CD4-positive, alpha-beta T cell treated with Interleukin-17A for 4 hours (primary cell): ENCODE data around the gene UBR3.
"Not testable (repeated sequence)": the region's sequence is repeated elsewhere in the genome, so short reads cannot be mapped to it uniquely, and the experiment has no call there.

Experiments
- DNase-seq: peaks from one replicate; pipeline ENCODE4 v3.0.0-alpha.2; 2020; ENCODE audit warnings: mixed read lengths

Gene UBR3

DNA sequence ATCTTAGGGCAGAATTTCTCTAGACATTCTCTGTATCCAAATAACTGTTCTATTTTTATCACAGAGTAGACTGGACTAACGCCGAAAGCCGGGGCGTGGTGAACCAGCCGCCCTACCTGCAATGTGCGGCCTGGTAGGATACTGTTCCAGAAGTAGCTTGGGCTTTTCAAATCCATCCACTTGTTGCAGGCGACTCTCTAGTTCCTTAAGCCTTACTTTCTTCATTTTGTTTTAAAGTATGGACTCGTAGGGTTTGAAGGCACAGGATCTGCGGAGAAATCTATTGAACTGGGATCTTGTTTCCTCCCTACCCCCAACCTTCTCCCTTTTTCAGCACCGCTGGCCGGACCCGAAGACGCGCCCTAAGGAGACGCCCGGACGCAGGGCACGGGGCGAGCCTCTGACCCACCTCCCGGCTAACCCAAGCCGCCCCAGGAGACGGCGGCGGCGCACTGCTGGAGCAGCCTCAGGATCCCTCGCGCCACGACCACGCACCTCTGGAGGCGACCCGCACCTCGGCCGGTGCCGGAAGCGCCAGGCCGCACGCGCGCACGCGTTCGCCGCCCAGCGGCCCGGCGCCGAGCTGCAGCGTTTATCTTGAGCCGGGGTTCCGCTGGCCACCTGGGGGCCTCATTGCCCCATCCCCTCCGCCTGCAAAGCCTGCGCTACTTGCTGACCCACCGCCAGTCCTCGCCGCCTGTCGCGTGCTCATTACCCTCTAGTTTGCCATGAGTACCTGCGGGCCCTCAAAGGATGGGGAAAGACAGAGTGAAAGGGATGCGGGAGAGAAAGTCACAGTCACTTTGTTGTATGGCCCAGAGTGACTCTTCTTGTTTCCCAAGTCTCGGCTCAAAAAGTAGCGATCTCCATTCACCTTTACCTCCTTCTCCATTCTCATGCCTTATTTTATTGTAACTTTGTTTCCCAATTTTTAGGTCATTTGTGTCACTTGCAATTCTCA lies 2.6 kb upstream of the UBR3 start, which contains the start of gene METTL5:
TSS of gene METTL5 (minus strand) at position 533 of the 961 bp plus-strand sequence. CDS start at position 225, 308 bp downstream.
- DNase-seq: peak; percentile 81

DNA sequence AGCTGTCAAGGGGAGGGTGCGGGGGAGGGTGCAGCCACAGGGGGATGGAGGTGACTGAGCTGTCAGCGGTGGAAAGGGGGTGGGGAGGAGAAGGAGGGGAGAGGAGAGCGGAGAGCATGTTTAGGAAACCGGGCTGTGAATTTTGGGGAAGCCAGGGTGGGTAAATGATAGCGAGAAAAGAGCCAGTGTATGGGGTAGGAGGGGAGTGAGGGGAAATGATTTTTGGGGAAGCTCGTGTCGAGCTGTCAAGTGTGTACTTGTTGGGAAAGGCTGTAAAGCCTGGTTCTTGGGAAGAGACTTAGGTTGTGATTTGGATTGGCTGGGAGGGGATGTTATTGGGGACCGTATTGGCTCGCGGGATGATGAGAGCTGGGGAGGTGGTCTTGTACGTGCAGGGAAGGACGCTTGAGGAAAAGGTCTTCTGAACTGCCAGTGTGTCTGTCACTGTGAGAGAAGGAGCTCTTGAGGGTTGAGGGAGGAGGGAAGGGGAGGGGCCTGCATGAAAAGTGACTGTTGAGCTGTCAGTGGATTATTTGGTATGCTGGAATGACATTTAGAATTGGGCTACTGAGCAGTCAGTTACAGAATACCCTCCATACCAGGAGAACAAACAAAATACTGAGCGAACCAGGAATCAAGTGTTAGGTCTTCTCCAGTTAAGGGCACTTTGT lies 1.0 kb downstream of the UBR3 start:
- DNase-seq: peak; percentile 67

GRCh38 chr2:169834401-169834800 lies 7.1 kb downstream of the UBR3 start:
- no peak for DNase-seq

DNA sequence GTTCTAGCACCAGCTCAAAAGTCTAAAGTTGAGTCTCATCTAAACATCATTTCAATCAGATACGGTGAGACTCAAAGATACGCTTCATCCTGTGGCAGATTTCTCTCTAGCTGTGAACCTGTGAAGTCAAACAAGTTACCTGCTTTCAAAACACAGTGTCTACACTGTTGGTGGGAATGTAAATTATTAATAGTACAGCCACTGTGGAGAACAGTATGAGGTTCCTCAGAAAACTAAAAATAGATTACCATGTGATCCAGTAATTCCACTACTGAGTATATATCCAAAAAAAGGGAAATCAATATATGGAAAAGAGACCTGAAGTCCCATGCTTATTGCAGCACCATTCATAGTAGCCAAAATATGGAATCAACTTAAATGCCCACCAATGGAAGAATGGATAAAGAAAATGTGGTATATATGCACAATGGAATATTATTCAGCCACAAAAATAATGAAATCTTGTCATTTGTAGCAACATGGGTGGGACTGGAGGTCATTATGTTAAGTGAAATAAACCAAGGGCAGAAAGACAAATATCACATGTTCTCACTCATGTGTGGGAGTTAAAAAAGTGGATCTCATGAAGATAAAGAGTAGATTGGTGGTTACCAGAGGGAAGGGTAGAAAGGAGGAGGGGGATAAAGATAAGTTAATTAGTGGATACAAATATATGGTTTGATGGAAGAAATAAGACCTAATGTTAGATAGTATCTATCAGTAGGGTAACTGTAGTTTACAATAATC lies 11.7 kb downstream of the UBR3 start:
- DNase-seq: no peak

GRCh38 chr2:169839954-169840746 lies 12.9 kb downstream of the UBR3 start:
- no peak for DNase-seq

DNA sequence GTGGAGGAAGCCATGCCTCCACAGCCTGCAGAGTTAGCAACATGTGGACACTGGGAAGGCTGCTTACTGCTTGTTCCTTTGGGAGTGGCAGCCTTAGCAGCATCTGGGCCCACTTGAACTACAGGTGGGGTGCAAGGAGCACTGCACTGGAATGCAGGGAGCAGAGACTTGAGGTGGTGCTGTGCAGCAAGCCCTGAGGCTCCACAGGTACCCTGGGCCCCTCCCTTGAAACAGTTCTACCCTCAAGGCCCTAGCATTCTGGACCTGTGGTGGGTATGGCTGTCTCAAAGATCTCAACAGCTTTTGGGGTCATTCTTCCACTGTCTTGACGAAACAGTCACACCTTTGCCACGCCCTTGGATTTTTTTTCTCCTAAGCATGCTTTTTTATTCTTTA lies 13.5 kb downstream of the UBR3 start:
- no peak for DNase-seq

DNA sequence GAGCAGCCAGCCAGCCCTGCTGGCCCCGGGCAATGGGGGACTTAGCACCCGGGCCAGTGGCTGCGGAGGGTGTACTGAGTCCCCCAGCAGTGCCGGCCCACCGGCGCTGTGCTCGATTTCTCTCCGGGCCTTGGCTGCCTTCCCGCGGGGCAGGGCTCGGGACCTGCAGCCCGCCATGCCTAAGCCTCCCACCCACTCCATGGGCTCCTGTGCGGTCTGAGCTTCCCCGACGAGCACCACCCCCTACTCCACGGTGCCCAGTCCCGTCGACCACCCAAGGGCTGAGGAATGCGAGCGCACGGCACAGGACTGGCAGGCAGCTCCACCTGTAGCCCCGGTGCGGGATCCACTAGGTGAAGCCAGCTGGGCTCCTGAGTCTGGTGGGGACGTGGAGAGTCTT lies 14.4 kb downstream of the UBR3 start:
- not testable (repeated sequence) for DNase-seq

- no peak for DNase-seq
These were observed 17.8 kb downstream of the UBR3 start for GRCh38 chr2:169845016-169845415.

GRCh38 chr2:169848959-169849693 lies 21.9 kb downstream of the UBR3 start:
- not testable (repeated sequence) for DNase-seq

DNA sequence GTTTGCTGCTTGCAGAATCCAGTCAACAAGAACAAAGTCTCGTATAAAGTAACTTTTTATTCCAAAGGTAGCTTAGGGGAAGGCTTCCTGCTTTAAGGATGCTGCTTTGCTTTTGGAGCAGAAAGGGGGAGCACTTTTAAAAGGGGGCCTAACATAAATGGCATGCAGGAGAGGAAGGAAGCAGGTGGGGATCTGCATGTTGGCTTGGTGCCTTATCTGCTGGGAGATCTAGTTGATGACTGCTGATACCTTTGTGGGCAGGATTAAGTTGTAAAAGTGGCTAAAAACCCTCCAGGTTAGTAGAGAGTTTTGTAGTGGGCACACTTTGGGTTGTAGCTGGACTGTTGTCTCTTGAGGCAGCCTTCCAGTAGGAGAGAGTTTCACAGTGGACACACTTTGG lies 22.5 kb downstream of the UBR3 start:
- no peak for DNase-seq

DNA sequence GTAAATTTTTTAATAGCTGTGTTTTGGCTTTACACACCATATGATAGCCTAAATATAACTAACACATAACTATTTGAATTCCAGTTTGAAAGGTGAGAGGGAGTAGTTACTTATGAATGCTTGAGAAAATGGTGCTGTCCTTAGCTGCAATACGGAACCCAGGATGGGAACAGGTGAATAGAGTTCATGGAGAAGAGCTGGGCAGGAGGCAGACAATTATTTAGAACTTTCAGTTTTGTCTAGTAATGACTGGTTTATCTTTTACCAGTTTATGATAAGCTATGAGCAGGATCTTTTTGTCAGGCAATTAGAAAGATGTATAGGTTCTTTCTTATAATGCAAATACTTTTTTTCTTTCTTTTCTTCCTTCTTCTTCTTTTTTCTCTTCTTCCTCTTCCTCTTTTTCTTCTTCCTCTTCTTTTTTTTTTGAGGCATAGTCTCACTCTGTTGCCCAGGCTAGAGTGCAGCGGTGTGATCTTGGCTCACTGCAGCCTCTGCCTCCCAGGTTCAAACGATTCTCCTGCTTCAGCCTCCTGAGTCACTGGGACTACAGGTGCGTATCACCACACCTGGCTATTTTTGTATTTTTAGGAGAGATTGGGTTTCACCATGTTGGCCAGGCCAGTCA lies 25.9 kb downstream of the UBR3 start:
- no peak for DNase-seq

DNA sequence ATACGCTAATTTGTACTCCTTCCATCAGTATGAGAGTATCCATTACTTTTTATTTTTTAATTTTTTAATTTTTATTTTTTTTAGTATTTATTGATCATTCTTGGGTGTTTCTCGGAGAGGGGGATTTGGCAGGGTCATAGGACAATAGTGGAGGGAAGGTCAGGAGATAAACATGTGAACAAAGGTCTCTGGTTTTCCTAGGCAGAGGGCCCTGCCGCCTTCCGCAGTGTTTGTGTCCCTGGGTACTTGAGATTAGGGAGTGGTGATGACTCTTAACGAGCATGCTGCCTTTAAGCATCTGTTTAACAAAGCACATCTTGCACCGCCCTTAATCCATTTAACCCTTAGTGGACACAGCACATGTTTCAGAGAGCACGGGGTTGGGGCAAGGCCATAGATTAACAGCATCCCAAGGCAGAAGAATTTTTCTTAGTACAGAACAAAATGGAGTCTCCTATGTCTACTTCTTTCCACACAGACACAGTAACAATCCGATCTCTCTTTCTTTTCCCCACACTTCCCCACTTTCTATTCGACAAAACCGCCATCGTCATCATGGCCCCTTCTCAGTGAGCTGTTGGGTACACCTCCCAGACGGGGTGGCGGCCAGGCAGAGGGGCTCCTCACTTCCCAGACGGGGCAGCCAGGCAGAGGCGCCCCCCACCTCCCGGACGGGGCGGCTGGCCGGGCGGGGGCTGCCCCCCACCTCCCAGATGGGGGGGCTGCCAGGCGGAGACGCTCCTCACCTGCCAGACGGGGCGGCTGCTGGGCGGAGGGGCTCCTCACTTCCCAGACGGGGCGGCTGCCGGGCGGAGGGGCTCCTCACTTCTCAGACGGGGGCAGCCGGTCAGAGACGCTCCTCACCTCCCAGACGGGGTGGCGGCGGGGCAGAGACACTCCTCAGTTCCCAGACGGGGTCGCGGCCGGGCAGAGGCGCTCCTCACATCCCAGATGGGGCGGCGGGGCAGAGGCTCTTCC lies 28.3 kb downstream of the UBR3 start:
- not testable (repeated sequence) for DNase-seq

DNA sequence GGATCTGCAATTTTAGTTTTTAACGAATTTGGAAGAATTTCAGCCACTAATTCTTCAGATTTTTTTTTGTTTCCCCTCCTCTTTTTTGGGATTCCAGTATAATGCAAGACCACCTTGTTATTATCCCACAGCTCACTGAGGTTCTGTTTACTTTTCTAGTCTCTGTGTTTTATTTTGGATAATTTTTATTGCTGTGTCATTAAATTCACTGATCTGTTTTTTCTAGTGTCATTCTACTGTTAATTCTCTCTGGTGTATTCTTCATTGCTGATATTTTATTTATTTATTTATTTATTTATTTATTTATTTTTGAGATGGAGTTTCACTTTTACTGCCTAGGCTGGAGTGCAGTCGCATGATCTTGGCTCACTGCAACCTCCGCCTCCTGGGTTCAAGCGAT lies 32.2 kb downstream of the UBR3 start:
- DNase-seq: no peak

DNA sequence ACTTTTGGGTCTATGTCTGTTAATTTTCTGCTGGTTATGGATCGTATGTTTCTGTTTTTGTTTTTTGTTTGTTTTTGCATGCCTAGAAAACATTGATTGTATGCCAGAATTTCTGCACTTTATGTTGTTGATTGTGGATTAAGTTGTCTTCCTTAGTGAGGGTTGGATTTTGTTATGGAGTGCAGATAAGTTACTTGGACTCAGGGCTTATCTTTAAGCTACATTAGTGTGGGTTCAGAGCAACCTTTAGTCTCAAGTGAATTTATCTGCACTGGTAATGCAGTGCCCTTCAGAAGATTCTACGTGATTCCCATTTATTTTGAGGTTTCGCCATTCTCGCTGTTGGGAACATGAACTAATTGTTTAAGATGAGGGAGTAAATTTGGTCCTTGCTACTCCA lies 32.9 kb downstream of the UBR3 start:
- no peak for DNase-seq

DNA sequence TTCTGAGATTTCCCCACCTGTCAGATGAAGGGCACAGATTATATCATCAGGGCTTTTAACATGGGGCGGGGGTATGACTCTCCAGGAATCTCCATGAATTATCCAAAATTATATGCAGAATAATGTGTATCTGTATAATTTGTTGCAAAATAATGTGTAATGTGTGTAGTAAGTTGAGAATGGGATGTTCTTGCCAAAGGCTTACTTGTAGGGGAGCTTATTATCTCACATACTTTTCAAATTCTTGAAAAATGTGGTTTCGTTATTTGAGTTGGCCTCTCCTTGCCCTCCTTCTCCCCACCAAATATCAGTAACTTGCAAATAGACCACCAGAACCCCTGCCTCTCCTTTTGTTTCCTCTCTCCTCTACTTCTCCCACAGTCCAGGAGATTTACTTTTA lies 35.6 kb downstream of the UBR3 start:
- DNase-seq: no peak

GRCh38 chr2:169865492-169865891 lies 38.2 kb downstream of the UBR3 start:
- DNase-seq: no peak

GRCh38 chr2:169866230-169866629 lies 39.0 kb downstream of the UBR3 start:
- not testable (repeated sequence) for DNase-seq

GRCh38 chr2:169867579-169867978 lies 40.3 kb downstream of the UBR3 start:
- no peak for DNase-seq

DNA sequence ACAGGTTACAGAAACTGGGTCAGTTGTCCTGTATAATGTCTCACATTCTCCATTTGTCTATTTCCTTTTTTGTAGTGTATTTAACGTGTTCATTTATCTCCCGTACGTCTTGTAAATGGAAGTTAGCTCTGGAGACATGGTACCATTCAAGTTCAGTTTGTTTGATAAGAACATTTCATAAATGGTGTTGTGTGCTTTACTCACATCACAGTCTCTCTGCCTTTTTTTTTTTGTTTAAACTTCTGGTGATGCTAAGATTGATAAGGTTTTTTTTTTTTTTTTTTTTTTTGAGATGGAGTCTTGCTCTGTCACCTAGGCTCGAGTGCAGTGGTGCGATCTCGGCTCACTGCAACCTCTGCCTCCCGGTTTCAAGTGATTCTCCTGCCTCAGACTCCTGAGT lies 41.7 kb downstream of the UBR3 start:
- DNase-seq: no peak

DNA sequence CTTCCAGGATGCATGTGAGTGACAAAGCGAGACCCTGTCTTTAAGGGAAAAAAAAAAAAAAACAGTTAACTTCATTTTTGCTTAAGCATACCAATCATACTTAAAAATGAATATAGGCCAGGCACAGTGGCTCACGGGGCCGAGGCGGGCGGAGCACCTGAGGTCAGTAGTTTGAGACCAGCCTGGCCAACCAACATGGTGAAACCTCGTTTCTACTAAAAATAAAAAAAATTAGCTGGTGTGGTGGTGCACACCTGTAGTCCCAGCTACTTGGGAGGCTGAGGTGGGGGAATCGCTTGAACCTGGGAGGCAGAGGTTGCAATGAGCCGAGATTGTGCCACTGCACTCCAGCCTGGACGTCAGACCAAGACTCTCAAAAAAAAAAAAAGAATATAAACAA lies 44.1 kb downstream of the UBR3 start:
- DNase-seq: not testable (repeated sequence)
